GM19397 (cell line): Measurements from ENCODE around the gene ANO3.

Experiments used
- ATAC-seq: cut with Tn5 transposase; IDR thresholded peaks from one replicate; pipeline ENCODE4 v1.9.1; 2021; ENCODE audit warnings: mild to moderate bottlenecking, moderate library complexity; ENCODE audit not compliant: unreplicated experiment

The ANO3 gene

DNA sequence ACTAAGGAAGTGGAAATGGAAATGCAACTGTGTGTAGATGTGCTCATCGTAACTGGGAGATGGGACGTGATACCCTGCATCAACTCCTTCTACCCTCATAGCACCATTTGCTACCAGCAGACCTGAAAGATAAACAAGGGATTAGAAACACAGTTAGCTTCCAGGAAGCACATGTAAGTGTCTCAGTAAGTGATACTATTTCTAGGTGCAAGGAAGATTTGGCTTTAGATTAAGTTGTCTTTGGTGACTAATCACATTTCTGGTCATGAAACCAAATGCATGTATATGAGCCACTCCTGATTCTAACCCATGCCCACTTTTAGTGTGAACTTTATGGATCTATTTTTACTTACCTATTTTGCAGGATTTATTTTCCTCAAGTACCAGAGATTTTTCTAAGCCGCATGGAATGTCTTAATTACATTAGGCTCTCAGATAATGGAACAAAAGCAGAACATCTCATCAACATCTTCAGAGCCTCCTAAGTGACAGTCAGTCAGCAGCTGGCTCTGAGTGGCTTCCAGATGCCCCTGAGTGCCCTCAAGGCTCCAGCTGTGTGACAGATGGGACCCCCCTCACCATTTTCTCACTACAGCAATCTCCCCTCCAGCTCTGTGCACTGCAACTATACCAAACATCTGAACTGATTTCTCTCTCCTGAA lies 368.8 kb downstream of the ANO3 start:
- ATAC-seq, result no peak

- no peak for ATAC-seq
These were observed 370.5 kb downstream of the ANO3 start for GRCh38 chr11:26702406-26702805.

GRCh38 chr11:26703411-26704191 lies 371.7 kb downstream of the ANO3 start:
- ATAC-seq, result no peak

- ATAC-seq, result no peak
These were observed 372.3 kb downstream of the ANO3 start for GRCh38 chr11:26704249-26704648.

- no peak for ATAC-seq
These were observed 374.3 kb downstream of the ANO3 start for GRCh38 chr11:26706181-26706580.

GRCh38 chr11:26708736-26709456 lies 377.0 kb downstream of the ANO3 start:
- no peak for ATAC-seq

GRCh38 chr11:26710489-26710888 lies 378.6 kb downstream of the ANO3 start:
- ATAC-seq, result no peak

- ATAC-seq, result no peak
These were observed 380.6 kb downstream of the ANO3 start for GRCh38 chr11:26712497-26712896.
